ENCODE data around the gene STK35.

The STK35 gene

GRCh38 chr20:2101057-2101864 lies at the start of gene STK35:
STK35 (plus strand) TSS chr20:2101827; CDS start chr20:2101882, 55 bp downstream.
- no peak for DNase-seq

- no peak for DNase-seq
Observed at GRCh38 chr20:2051946-2052345, 49.7 kb upstream of the STK35 start.

- DNase-seq: no peak
Observed at GRCh38 chr20:2052741-2053140, 48.9 kb upstream of the STK35 start.

GRCh38 chr20:2053615-2054014 lies 48.0 kb upstream of the STK35 start:
- DNase-seq: no peak

- DNase-seq: no peak
Observed at GRCh38 chr20:2054911-2055310, 46.7 kb upstream of the STK35 start.

- DNase-seq: no peak
Observed at GRCh38 chr20:2059411-2059810, 42.2 kb upstream of the STK35 start.

- DNase-seq: no peak
Observed at GRCh38 chr20:2065099-2065498, 36.5 kb upstream of the STK35 start.

GRCh38 chr20:2066461-2067122 lies 35.0 kb upstream of the STK35 start:
- DNase-seq: no peak

GRCh38 chr20:2080532-2081224 lies 20.9 kb upstream of the STK35 start:
- DNase-seq: no peak

GRCh38 chr20:2084703-2085102 lies 16.9 kb upstream of the STK35 start:
- no peak for DNase-seq

- DNase-seq: no peak
Observed at GRCh38 chr20:2086177-2086979, 15.2 kb upstream of the STK35 start.

- no peak for DNase-seq
Observed at GRCh38 chr20:2086980-2087377, 14.6 kb upstream of the STK35 start.

GRCh38 chr20:2088891-2089290 lies 12.7 kb upstream of the STK35 start:
- DNase-seq: no peak

- DNase-seq: no peak
Observed at GRCh38 chr20:2089447-2089846, 12.2 kb upstream of the STK35 start.

GRCh38 chr20:2093159-2093781 lies 8.4 kb upstream of the STK35 start:
- no peak for DNase-seq

- no peak for DNase-seq
Observed at GRCh38 chr20:2093883-2094282, 7.7 kb upstream of the STK35 start.

- DNase-seq: peak; percentile 49
Observed at GRCh38 chr20:2101865-2102584, 398 bp downstream of the STK35 start.

- DNase-seq: peak; percentile 40
Observed at GRCh38 chr20:2102585-2103460, 1.2 kb downstream of the STK35 start.

- no peak for DNase-seq
Observed at GRCh38 chr20:2103461-2104153, 2.0 kb downstream of the STK35 start.

- DNase-seq: no peak
Observed at GRCh38 chr20:2104236-2104635, 2.6 kb downstream of the STK35 start.

Measured in NCI-H1436 treated with DMSO at 0.1 percent for 48 hours (cell line).